GM18511 (cell line): Measurements from ENCODE around the gene WDR27.

Source experiments
- ATAC-seq: cut with Tn5 transposase; IDR thresholded peaks from one replicate; pipeline ENCODE4 v1.9.1; 2021; ENCODE audit warnings: mild to moderate bottlenecking, moderate library complexity; ENCODE audit not compliant: unreplicated experiment

WDR27 gene

GRCh38 chr6:169641461-169642085 is 60.3 kb downstream of the WDR27 start:
- ATAC-seq: no peak

- no peak for ATAC-seq
Observed at GRCh38 chr6:169640983-169641382, 60.8 kb downstream of the WDR27 start.

GRCh38 chr6:169640351-169640852 is 61.4 kb downstream of the WDR27 start:
- no peak for ATAC-seq

- ATAC-seq: no peak
Observed at GRCh38 chr6:169639653-169640278, 62.1 kb downstream of the WDR27 start.

GRCh38 chr6:169638915-169639314 is 62.9 kb downstream of the WDR27 start:
- no peak for ATAC-seq

- no peak for ATAC-seq
Observed at GRCh38 chr6:169638388-169638787, 63.4 kb downstream of the WDR27 start.

- ATAC-seq: no peak
Observed at GRCh38 chr6:169635345-169635744, 66.5 kb downstream of the WDR27 start.

GRCh38 chr6:169632841-169633240 is 69.0 kb downstream of the WDR27 start:
- ATAC-seq: no peak

GRCh38 chr6:169629256-169629655 is 72.6 kb downstream of the WDR27 start:
- no peak for ATAC-seq

GRCh38 chr6:169627736-169628607 is 73.9 kb downstream of the WDR27 start:
- no peak for ATAC-seq

GRCh38 chr6:169626649-169627048 is 75.2 kb downstream of the WDR27 start:
- no peak for ATAC-seq

GRCh38 chr6:169626169-169626568 is 75.7 kb downstream of the WDR27 start:
- no peak for ATAC-seq

GRCh38 chr6:169625376-169625775 is 76.5 kb downstream of the WDR27 start:
- ATAC-seq: no peak

GRCh38 chr6:169624785-169625184 is 77.0 kb downstream of the WDR27 start:
- no peak for ATAC-seq

GRCh38 chr6:169623975-169624374 is 77.9 kb downstream of the WDR27 start:
- ATAC-seq: no peak

GRCh38 chr6:169623343-169623742 is 78.5 kb downstream of the WDR27 start:
- ATAC-seq: no peak

- no peak for ATAC-seq
Observed at GRCh38 chr6:169622618-169623017, 79.2 kb downstream of the WDR27 start.

GRCh38 chr6:169621311-169621710 is 80.5 kb downstream of the WDR27 start:
- ATAC-seq: no peak

- ATAC-seq: no peak
Observed at GRCh38 chr6:169620171-169621130, 81.4 kb downstream of the WDR27 start.

GRCh38 chr6:169619650-169620049 is 82.2 kb downstream of the WDR27 start:
- ATAC-seq: no peak
